ENCODE data around the gene TMEM263. TPM values are rescaled to one million over a fixed set of nuclear protein-coding genes. Genes with fewer than 3 reads are reported as not detected.
"Not testable (repeated sequence)": the region's sequence is repeated elsewhere in the genome, so short reads cannot be mapped to it uniquely, and the experiment has no call there.

TMEM263 gene
- polyA plus RNA-seq (ENCODE audit: insufficient read length in 3 of 3): 10 to 100 TPM; 66.7 to 78.7 (median 74.1) TPM
- long read RNA-seq, donor 1, transcript TMEM263-201 (4 exons, 3,362 nt): major isoform, 9 of 15 reads
- long read RNA-seq, donor 1, partial matches to known transcripts: 0 of 15 reads
- long read RNA-seq, donor 1, other reads (novel, unspliced or antisense): 0 of 15 reads
- long read RNA-seq, donor 2, transcript TMEM263-201 (4 exons, 3,362 nt): major isoform, 14 of 24 reads
- long read RNA-seq, donor 2, transcript TMEM263-204 (3 exons, 3,349 nt): minor isoform, 8 of 24 reads
- long read RNA-seq, donor 2, partial matches to known transcripts: 0 of 24 reads
- long read RNA-seq, donor 2, other reads (novel, unspliced or antisense): 0 of 24 reads
- long read RNA-seq, donor 3, transcript TMEM263-201 (4 exons, 3,362 nt): minor isoform, 14 of 139 reads
- long read RNA-seq, donor 3, transcript TMEM263-204 (3 exons, 3,349 nt): major isoform, 15 of 139 reads
- long read RNA-seq, donor 3, partial matches to known transcripts: 96 of 139 reads
- long read RNA-seq, donor 3, other reads (novel, unspliced or antisense): 14 of 139 reads
- long read RNA-seq, donor 4, transcript TMEM263-201 (4 exons, 3,362 nt): major isoform, 8 of 14 reads
- long read RNA-seq, donor 4, partial matches to known transcripts: 0 of 14 reads
- long read RNA-seq, donor 4, other reads (novel, unspliced or antisense): 0 of 14 reads
- long read RNA-seq, donor 5, transcript TMEM263-201 (4 exons, 3,362 nt): major isoform, 5 of 10 reads
- long read RNA-seq, donor 5, partial matches to known transcripts: 0 of 10 reads
- long read RNA-seq, donor 5, other reads (novel, unspliced or antisense): 0 of 10 reads
- long read RNA-seq, donor 6, transcript TMEM263-204 (3 exons, 3,349 nt): major isoform, 8 of 24 reads
- long read RNA-seq, donor 6, transcript TMEM263-201 (4 exons, 3,362 nt): minor isoform, 6 of 24 reads
- long read RNA-seq, donor 6, partial matches to known transcripts: 8 of 24 reads
- long read RNA-seq, donor 6, other reads (novel, unspliced or antisense): 0 of 24 reads
- long read RNA-seq, donor 7, transcript TMEM263-201 (4 exons, 3,362 nt): minor isoform, 7 of 19 reads
- long read RNA-seq, donor 7, transcript TMEM263-204 (3 exons, 3,349 nt): major isoform, 10 of 19 reads
- long read RNA-seq, donor 7, partial matches to known transcripts: 0 of 19 reads
- long read RNA-seq, donor 7, other reads (novel, unspliced or antisense): 0 of 19 reads
- long read RNA-seq, donor 8, transcript TMEM263-201 (4 exons, 3,362 nt): major isoform, 7 of 13 reads
- long read RNA-seq, donor 8, partial matches to known transcripts: 0 of 13 reads
- long read RNA-seq, donor 8, other reads (novel, unspliced or antisense): 0 of 13 reads
- long read RNA-seq, donor 9, transcript TMEM263-204 (3 exons, 3,349 nt): minor isoform, 6 of 25 reads
- long read RNA-seq, donor 9, transcript TMEM263-201 (4 exons, 3,362 nt): major isoform, 15 of 25 reads
- long read RNA-seq, donor 9, partial matches to known transcripts: 0 of 25 reads
- long read RNA-seq, donor 9, other reads (novel, unspliced or antisense): 0 of 25 reads
- long read RNA-seq, donor 10, transcript TMEM263-204 (3 exons, 3,349 nt): major isoform, 21 of 41 reads
- long read RNA-seq, donor 10, transcript TMEM263-201 (4 exons, 3,362 nt): minor isoform, 7 of 41 reads
- long read RNA-seq, donor 10, partial matches to known transcripts: 11 of 41 reads
- long read RNA-seq, donor 10, other reads (novel, unspliced or antisense): 0 of 41 reads
- long read RNA-seq, donor 11, transcript TMEM263-204 (3 exons, 3,349 nt): major isoform, 15 of 75 reads
- long read RNA-seq, donor 11, partial matches to known transcripts: 53 of 75 reads
- long read RNA-seq, donor 11, other reads (novel, unspliced or antisense): 0 of 75 reads
- long read RNA-seq, donor 12, transcript TMEM263-204 (3 exons, 3,349 nt): minor isoform, 12 of 35 reads
- long read RNA-seq, donor 12, transcript TMEM263-201 (4 exons, 3,362 nt): major isoform, 19 of 35 reads
- long read RNA-seq, donor 12, partial matches to known transcripts: 0 of 35 reads
- long read RNA-seq, donor 12, other reads (novel, unspliced or antisense): 0 of 35 reads
- long read RNA-seq, donor 13, transcript TMEM263-201 (4 exons, 3,362 nt): major isoform, 11 of 14 reads
- long read RNA-seq, donor 13, partial matches to known transcripts: 0 of 14 reads
- long read RNA-seq, donor 13, other reads (novel, unspliced or antisense): 0 of 14 reads
- long read RNA-seq, donor 14: 0 reads
- long read RNA-seq, donor 15, transcript TMEM263-204 (3 exons, 3,349 nt): major isoform, 8 of 16 reads
- long read RNA-seq, donor 15, transcript TMEM263-201 (4 exons, 3,362 nt): minor isoform, 6 of 16 reads
- long read RNA-seq, donor 15, partial matches to known transcripts: 0 of 16 reads
- long read RNA-seq, donor 15, other reads (novel, unspliced or antisense): 0 of 16 reads
- long read RNA-seq, donor 16, transcript TMEM263-201 (4 exons, 3,362 nt): major isoform, 14 of 31 reads
- long read RNA-seq, donor 16, transcript TMEM263-204 (3 exons, 3,349 nt): major isoform, 14 of 31 reads
- long read RNA-seq, donor 16, partial matches to known transcripts: 0 of 31 reads
- long read RNA-seq, donor 16, other reads (novel, unspliced or antisense): 0 of 31 reads

DNA sequence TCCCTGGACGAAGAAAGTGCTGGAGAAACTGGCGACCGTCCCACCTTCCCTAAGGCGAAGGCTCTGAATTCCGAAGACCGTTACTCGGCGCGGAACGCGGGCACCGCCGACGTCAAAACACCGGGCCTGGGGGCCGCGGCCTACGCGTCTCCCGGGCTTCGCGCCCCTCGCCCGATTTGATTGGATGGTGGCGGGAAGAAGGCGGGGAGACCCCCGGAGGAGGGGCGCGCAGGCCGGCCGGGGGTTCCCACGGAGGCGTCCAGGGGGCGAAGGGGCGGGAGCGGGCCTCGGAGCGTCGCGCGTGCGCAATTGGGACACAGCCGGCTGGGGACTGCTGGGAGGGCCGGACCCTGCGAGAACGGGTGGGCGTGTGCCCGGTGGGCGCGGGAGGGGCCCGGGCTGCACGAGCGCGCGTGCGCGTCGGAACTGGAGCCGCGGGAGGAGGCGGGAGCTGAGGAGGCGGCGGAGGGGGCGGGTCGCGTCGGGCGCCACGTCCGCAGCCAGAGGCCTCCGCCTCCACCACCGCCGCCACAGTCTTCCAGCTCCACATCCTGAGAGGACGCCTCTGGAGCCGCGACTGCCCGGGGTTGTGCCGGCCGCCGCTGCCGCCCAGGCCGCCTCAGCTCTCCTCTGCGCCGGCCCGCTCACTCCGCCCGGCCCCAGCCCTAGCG lies at the start of gene TMEM263:
Gene TMEM263 (plus strand): TSS at position 531 of the 671 bp plus-strand sequence. CDS start 11,210 bp downstream, outside the sequence.
- DNase-seq: peak; percentile 97

DNA sequence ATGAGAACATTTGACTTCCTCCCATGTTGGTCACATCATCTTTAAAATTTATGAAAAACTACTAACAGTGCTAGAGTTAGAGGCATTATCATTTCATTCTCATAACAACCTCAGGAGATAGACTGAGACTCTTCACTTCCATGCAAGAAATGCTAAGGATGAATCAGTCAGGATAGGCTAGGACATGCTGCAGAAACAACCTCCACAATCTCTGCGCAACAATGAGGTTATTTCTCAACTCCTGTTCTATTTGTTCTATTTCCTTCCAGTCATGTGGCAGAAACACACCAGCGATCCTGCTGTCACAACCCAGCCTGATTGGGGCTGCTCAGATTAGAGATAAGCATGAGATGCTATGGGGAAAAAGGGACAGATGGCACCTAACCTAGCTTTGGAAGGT lies 49.0 kb upstream of the TMEM263 start:
- DNase-seq: no peak

DNA sequence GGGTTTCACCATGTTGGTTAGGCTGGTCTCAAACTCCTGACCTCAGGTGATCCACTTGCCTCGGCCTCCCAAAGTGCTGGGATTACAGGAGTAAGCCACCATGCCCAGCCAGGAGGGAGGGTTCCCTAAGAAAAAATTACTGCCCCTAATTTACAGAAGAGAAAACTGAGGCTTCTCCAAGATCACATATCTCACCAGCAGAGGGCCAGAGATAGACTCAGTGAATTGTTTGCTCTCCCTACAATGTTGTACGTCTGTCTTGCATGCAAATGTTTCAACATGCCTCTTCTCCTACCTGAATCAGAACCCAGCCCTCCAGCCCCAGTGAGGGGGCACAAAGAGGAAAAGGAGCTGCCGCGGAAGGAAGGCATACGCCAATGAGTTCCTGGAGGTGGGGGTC lies 48.3 kb upstream of the TMEM263 start:
- no peak for DNase-seq

DNA sequence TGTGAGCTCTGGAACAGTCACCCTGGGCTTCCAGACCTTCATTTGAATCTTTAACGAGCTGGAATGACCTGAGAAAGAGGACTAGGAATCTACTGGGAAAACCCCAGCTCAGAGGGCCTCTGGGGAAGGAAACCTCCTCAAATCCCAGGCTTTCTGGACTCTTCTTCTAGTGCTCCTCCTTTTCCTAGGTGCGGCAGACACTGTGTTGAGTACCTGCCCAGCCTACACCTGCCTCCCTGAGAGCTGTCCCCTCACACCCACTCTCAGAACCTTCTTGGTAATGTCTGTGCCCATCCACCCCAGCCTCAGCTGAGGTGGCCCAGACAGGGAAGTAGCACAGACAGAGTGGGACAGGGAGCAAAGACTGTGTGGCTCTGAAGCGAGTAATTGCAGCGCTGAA lies 47.9 kb upstream of the TMEM263 start:
- no peak for DNase-seq

DNA sequence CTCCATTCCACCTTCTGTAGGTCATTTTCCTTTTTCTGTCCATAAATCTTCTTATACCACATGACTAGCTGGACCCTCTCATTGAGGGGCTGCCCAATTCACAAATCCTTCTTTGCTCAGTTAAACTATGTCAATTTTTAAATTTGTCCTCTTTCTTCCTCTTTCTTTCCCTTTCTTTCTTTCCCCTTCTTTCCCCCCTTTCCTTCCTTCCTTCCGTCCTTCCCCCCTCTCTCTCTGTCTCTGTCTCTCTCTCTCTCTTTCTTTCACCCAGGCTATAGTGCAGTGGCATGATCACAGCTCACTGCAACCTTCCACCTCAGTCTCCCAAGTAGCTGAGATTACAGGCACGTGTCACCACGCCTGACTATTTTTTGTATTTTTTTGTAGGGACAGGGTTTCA lies 47.1 kb upstream of the TMEM263 start:
- DNase-seq: no peak

DNA sequence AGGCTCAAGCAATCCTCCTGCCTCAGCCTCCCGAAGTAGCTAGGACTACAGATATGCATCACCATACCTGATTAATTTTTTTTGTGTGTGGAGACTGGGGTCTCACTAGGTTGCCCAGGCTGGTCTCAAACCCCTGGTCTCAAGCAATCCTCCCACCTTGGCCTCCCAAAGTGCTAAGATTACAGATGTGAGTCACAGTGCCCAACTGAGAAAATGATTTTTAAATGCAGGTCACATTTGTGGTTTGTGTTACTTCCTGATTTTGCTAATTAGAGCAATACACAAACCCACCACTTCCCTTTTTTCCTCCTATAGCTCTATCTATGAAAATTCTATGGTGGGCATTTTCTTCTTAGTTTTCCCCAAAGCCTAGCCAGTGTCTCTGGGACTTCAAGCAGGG lies 45.5 kb upstream of the TMEM263 start:
- DNase-seq: no peak

DNA sequence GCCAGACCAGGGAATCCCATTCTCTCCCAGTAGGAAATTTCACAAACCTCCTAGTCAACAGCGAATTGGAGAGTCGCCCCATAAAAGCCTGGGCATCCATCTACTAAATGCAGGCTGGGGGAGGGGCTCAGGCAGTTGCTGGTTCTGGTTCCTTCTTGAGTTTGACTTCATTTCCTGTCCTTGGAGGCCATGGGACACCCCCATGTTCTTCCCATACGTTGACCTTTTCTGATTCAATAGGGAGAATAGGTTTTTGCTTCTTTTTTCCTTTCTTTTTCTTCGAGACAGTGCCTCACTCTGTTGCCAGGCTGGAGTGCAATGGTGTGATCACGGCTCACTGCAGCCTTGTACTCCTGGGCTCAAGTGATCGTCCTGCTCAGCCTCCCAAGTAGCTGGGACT lies 44.1 kb upstream of the TMEM263 start:
- DNase-seq: no peak

DNA sequence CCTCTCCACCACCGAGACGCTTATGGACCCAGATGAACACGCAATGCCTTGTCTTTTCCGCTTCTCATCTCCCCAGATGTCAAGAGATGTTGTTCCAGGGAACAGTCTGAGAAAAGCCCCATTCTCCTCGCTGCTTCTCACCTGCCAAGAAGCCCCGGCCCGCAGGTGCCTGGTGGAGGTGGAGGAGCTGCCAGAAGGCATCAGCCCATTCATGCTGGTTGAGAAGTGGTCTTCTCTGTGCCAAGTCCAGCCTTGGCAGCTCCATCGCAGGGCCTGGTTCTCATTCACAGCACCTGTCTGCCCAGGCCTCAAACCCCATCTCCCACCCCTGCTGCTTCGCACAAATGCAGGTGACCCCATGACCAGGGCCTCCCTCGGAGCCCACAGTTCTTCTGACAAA lies 42.3 kb upstream of the TMEM263 start:
- no peak for DNase-seq

DNA sequence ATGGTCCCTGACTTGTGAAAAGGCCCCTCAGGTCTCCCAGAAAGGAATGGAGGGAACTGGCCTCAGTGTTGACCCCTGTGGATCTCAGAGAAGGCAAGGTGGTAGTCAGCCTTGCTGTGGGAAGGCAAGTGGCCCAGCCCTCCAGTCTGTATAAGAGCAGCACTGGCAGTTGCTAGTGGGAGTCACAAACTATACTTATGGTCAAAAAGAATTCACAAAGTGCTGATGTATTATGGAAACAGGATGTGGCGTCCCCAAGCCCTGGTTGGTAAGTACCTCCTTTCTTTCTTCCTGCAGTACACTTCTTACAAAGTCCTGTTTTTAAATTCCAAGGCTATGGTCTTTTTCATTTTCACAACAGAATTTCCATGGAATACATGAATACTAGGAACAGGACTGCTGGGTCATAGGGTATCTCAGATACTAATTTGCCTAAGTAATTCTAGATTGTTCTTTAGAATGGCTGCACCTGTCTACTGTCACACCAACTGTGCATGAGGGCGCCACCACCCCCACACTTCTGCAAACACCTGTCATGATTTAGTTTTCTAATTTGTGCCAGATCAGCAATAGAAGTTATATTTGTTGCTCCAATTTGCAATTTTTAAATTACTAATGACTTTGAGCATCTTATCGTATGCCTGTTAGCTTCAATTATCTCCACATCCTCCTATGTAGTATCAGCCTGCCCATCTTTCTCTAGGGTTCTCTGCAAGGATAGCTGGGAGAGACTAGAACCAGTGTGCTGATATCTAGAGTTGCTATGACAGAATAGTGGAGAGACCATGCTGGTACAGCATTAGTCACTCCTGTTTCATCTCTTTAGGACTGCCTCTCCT lies 40.7 kb upstream of the TMEM263 start:
- no peak for DNase-seq

DNA sequence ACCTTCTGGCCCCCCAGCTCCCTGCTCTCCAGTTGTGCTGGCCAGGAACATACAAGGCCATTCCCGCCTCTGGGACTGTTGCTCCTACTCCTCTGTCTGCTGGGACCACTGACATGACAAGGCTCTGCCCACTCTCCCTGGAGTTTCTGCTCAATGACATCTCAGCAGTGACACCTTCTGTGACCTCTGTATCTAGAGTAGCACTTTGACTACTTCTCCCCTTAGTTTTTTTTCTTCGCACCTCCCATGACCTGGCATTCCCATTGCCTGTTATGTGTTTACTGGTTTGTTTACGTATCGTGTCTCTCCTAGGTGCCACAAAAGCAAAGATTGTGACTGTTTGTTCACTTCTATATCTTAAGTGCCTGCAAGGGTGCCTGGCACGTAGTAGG lies 40.1 kb upstream of the TMEM263 start:
- no peak for DNase-seq

DNA sequence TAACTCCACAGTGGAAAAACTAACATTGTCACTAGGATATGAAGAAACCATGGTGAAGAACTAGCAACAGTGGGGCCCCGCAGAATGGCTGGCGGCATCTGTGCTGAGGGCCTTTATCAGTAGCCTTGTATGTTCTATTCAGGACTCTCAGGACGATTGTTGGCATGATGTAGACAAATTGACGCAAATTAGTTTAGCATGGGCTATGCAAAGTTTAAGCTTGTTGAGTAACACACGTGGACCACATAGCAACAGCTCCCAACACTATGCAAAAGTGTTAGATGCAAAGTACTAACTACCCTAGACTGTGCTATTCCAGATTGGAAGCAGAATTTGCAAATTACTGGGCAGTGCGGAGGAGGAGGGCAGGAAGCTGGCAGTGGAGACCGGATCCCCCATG lies 38.2 kb upstream of the TMEM263 start:
- DNase-seq: peak; percentile 11

DNA sequence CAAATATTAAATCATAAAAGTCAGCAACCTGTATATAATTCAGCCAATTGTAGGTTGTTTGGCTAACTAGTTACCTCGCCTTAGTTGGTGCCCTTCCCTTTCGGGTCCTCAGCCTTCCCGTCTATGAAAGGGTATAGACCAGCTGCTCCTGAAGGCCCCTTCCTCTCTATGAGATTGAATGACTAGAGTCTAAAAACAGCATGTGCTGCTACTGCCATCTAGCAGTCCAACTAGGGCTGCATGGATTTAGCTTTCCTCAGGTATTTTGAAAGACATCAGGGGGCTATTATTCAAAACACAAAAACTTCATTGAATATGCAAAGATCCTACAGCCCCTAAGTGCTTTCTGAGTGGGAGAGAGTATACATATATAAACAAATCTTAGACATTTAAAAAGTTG lies 37.0 kb upstream of the TMEM263 start:
- peak; percentile 19 for DNase-seq

DNA sequence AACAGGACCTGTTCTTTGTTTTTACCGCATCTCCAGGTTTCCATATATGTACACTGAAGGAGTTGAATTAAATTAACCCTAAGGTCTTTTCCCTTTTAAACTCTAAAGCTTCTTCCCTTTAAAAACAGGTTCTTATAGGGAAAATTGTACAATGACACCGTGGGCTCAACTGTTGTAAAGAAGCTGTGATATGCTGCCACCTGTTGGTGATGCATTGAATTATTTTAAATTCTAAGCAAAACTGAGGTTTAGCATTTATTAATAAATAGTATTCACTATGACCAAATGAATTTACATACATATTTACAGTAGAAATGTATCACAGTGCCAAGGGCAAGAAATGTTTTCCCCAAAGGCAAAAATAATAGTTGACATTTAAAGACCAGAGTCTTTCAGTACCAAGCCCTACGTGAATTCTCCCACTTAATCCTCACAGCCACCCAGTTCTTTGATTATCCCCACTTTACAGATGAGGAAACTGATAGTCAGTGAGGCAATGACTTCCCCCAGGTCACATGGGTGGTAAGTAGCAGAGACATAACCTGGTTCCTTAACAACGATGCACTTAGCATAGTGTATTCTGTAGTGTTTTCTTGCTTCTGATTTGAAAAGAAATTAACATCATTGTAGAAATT lies 35.7 kb upstream of the TMEM263 start:
- DNase-seq: peak; percentile 52

DNA sequence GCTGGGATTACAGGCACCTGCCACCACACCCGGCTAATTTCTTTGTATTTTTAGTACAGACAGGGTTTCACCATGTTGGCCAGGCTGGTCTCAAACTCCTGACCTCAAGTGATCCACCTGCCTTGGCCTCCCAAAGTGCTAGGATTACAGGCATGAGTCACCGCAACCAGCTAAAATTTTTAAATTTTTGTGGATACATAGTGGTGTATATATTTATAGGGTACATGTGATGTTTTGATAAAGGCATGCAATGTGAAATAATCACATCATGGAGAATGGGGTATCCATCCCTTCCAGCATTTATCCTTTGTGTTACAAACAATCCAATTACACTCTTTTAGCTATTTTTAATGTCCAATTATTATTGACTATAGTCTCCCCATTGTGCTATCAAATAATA lies 33.7 kb upstream of the TMEM263 start:
- not testable (repeated sequence) for DNase-seq

DNA sequence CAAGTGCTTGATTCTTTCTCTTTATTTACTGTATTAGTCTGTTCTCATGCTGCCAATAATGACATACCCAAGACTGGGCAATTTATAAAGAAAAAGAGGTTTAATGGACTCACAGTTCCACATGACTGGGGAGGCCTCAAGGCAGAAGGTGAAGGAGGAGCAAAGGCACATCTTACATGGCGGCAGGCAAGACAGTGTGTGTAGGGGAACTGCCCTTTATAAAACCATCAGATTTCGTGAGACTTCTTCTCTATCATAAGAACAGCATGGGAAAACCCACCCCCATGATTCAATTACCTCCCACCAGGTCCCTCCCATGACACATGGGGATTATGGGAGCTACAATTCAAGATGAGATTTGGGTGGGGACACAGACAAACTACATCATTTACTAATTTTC lies 32.1 kb upstream of the TMEM263 start:
- DNase-seq: not testable (repeated sequence)

DNA sequence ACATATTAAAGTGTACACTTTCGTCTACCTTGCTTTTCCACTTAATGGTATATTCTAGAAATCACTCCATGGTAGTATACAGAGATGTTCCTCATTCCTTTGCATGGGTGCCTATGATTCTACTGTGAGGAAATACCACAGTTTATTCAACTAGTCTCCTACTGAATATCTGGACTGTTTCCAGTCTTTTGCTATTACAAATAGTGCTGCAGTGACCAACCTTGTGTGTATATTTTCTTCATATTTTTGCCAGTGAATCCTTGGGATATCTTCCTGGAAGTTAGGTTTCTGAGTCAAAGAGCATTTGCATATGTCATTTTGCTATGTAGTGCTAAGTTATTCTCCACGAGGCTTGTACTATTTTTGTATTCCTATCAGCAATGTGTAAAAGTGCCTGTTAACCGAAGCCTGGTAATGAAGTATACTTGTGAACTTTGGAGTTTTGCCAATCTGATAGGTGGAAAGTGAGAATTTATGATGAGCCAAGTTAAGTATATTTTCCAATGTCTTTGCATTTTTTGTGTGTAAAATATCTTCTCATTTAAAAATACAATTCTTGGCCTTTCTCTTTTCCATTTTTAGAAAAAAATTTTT lies 31.3 kb upstream of the TMEM263 start:
- DNase-seq: no peak

DNA sequence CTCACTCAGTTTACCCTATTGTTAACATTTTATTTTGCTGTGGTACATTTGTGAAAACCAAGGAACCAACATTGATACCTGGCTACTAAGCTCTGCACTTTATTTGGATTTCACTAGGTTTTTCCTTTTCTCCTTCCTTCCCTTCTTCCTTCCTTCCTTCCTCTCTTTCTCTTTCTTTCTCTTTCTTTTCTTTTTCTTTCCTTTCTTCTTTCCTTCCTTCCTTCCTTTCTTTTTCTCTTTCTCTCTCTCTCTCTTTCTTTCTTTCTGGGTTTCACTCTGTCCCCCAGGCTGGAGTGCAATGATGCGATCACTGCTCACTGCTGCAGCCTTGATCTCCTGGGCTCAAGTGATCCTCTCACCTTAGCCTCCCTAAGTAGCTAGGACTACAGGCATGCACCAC lies 29.1 kb upstream of the TMEM263 start:
- no peak for DNase-seq
